Measurements from ENCODE around the gene GOLGA2.

GOLGA2 gene

DNA sequence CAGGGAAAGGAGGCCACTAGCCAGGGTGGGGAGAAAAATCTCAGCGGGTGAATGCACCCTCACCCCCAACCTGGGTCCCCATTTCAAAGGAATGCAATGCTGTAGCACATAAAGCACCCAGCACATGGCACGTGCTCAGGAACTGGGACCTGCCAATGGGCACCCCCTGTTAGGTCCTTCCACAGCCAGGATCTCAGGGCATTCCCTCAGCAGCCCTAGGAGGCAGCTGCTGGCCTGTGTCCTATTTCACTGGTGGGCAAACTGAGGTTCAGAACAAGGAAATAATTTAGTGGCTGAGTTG lies 63.9 kb downstream of the GOLGA2 start:
- DNase-seq (ENCODE audit: low read depth in 2 of 2) = no peak

DNA sequence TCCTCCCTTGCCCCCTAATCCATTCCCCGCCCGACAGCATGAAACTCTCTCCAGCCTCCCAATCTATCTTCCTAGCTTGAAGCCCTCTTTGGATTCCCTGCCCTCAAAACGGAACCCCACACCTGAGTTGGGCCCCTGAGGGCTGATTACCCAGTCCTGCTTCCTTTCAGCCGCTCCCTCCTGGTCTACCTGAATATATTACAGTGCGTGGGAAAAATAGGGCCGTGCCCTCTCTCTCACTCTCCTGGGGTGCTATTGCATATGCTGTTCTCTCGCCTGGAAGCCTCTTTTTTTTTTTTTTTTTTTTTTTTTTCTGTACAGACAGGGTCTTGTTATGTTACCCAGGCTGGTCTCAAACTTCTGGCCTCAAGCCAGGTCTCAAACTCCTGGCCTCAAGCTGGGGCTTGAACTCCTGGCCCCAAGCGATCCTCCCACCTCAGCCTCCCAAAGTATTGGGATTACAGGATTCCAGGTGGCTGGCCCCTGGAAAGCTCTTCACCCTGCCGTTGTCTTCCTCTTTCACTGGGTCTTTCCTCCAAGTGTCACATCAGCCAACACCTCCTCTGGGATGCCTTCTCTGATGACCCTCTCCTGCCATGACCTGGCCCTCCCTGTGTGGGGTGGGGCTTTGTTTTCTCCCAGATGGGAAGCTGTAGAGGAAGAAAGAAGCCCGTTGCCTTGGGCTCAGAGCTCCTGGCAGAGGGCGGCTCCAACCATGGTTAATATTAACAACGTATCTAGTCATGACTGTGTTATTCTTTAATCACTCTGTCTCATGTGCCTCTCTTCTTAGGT lies 64.4 kb downstream of the GOLGA2 start:
- no peak for DNase-seq (ENCODE audit: low read depth in 2 of 2)

GRCh38 chr9:128208946-128209669 lies 66.7 kb downstream of the GOLGA2 start:
- no peak for DNase-seq (ENCODE audit: low read depth in 2 of 2)

GRCh38 chr9:128208386-128208785 lies 67.4 kb downstream of the GOLGA2 start:
- no peak for DNase-seq (ENCODE audit: low read depth in 2 of 2)

- no peak for DNase-seq (ENCODE audit: low read depth in 2 of 2)
These were observed 68.6 kb downstream of the GOLGA2 start for GRCh38 chr9:128206916-128207910.

DNA sequence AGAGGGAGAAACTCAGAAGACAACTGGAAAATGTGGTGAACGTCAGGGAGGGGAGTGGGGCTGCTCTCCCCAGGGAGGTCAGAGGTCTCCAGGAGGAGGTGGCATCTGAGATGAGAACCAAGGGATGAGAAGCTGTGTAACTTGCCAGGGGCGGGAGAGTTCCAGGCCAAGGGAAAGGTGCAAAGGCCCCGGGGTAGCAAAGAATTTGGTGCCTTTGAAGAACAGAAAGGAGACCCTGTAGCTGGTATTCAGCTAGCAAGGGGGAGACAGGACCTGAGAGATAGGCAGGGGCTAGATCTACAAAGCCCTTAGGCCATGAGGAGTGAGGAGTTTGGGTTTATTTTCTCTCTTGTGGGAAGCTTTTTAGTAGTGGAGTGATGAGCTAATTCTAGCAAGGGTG lies 69.3 kb downstream of the GOLGA2 start:
- DNase-seq (ENCODE audit: low read depth in 2 of 2) = no peak

All from stimulated activated CD8-positive, alpha-beta memory T cell treated with anti-CD3 and anti-CD28 coated beads, Interleukin-15, amount 100 ng/mL, for 4 hours (primary cell).